ENCODE measurements around the gene BAIAP3. TPM values are rescaled to one million over a fixed set of nuclear protein-coding genes. Genes with fewer than 3 reads are reported as not detected.

Gene BAIAP3
- total and polyA plus RNA-seq, 2 of the 4 experiments (the other 2 are of a cell fraction), result 0.36 to 0.65 TPM

DNA sequence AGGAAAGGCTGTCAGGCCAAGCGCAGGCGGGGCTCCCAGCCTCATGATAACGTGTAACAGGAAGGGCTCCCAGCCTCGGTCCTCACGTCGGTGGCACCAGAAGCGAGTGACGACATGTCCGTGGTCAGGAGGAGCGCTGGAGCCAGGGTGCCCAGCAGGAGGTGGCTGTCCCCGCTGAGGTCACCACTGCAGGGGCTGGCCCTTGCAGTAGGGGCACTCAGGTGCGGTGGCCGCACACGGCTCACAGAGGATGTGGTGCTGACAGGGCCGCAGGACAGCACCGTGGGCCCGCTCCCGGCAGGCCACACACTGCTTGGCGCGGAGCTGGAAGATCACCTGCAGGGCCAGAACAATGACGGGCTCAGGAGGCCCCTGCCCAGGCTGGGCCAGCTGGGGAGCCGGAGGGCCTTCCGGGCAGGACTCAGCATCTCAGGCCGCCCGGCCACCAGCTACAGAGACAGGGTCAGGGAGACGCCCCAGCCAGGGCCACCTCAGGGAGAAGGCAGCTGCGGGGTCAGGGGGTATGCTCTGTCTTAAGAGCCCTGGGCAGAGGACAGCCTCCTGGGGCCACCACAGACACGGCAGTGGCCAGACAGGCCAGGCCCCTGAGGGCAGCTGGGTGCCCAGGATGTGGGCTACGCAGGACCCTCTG lies 32.7 kb downstream of the BAIAP3 start:
- H3K56ac ChIP-seq (ENCODE audit: extremely low read depth, insufficient read depth, low read length), result no peak overlapping the region
- no peak for ATAC-seq (ENCODE audit: low read depth)

More for the DNA sequence above, 32.7 kb downstream of the BAIAP3 start:
- Histone ChIP-seq H4K20me1 (ENCODE audit: insufficient read depth, low read length) (peaks cover 7% of the 10 kb centered on the region; the same call in 1 of the 2 replicates), H4K5ac (ENCODE audit: low read depth, low read length) (no peak overlapping the region), H3K27ac (ENCODE audit: insufficient read depth, low read length) (no peak overlapping the region), H3K4ac (ENCODE audit: low read depth, low read length) (no peak overlapping the region), H3K4me1 (ENCODE audit: control insufficient read depth, insufficient read depth, low read length) (no peaks in the 10 kb centered on the region), H2BK5ac (ENCODE audit: low read depth, low read length, poor library complexity, severe bottlenecking) (no peak overlapping the region), H3K36me3 (ENCODE audit: control insufficient read depth, insufficient read depth, low read length) (peaks cover 54% of the 10 kb centered on the region), H2AK9ac (replicated peaks; ENCODE audit: low read depth, low read length, poor library complexity) (no peak overlapping the region), H3K23ac (ENCODE audit: low read depth, low read length) (no peak overlapping the region), H3K14ac (replicated peaks; ENCODE audit: low read depth, low read length) (no peak overlapping the region), H4K8ac (ENCODE audit: low read depth in 2 of 2, low read length in 2 of 2) (no peak overlapping the region), H2BK120ac (ENCODE audit: low read depth, low read length) (no peak overlapping the region), H4K91ac (ENCODE audit: insufficient read depth, low read depth, low read length) (no peak overlapping the region), H3K27me3 (ENCODE audit: control insufficient read depth, insufficient read depth, low read length) (no peaks in the 10 kb centered on the region), H3K9me3 (ENCODE audit: control insufficient read depth, insufficient read depth, low read length) (no peaks in the 10 kb centered on the region), H3K9ac (ENCODE audit: low read depth, low read length) (no peak overlapping the region), H2AK5ac (ENCODE audit: low read depth, low read length) (no peak overlapping the region), H3K9me1 (ENCODE audit: insufficient read depth, low read length) (no peaks in the 10 kb centered on the region), H3K4me2 (ENCODE audit: low read depth, low read length) (no peak overlapping the region), H2BK15ac (ENCODE audit: low read depth, low read length) (no peak overlapping the region), H3K4me3 (ENCODE audit: insufficient read depth, low read depth, low read length) (no peak overlapping the region), H2AFZ (replicated peaks; ENCODE audit: low read length, poor library complexity) (peak overlapping the region; percentile 21), H3K79me1 (ENCODE audit: low read depth in 1 of 2, low read length in 2 of 2) (peaks cover 2 to 26% of the 10 kb centered on the region in 2 experiments; a peak in 3 of 4 replicates), H3K18ac (ENCODE audit: low read depth, low read length) (no peak overlapping the region), H2BK20ac (ENCODE audit: low read depth, low read length) (no peak overlapping the region)
- 96% methylated on average over 13 of the region's 29 CpGs; no CpG with 5 or more reads in 1 of the 2 experiments for WGBS, 2 experiments (ENCODE audit: extremely low coverage in 2 of 2, insufficient read length in 1 of 2)
- no TSS peak for BruUV-seq (replicated peaks)
- no peak for DNase-seq
- CTCF ChIA-PET, result no interaction called here
- in situ Hi-C loops (cut with MboI; ENCODE audit: low sequenced_read_pairs), result no loop called here
- dilution Hi-C loops (cut with HindIII; ENCODE audit: low sequenced_read_pairs, unreplicated experiment), result no loop called here
- TF ChIP-seq, protein P1, sequence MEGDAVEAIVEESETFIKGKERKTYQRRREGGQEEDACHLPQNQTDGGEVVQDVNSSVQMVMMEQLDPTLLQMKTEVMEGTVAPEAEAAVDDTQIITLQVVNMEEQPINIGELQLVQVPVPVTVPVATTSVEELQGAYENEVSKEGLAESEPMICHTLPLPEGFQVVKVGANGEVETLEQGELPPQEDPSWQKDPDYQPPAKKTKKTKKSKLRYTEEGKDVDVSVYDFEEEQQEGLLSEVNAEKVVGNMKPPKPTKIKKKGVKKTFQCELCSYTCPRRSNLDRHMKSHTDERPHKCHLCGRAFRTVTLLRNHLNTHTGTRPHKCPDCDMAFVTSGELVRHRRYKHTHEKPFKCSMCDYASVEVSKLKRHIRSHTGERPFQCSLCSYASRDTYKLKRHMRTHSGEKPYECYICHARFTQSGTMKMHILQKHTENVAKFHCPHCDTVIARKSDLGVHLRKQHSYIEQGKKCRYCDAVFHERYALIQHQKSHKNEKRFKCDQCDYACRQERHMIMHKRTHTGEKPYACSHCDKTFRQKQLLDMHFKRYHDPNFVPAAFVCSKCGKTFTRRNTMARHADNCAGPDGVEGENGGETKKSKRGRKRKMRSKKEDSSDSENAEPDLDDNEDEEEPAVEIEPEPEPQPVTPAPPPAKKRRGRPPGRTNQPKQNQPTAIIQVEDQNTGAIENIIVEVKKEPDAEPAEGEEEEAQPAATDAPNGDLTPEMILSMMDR (conservative IDR thresholded peaks at IDR 0.05; ENCODE audit: low read depth, low read length), result no peak
- TF ChIP-seq, protein P2, sequence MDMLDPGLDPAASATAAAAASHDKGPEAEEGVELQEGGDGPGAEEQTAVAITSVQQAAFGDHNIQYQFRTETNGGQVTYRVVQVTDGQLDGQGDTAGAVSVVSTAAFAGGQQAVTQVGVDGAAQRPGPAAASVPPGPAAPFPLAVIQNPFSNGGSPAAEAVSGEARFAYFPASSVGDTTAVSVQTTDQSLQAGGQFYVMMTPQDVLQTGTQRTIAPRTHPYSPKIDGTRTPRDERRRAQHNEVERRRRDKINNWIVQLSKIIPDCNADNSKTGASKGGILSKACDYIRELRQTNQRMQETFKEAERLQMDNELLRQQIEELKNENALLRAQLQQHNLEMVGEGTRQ (IDR thresholded peaks at IDR 0.05; ENCODE audit: low read depth, low read length), result no peak
- POLR2A ChIA-PET (ENCODE audit: unreplicated experiment), result no interaction called here
- intact Hi-C loops (cut with micrococcal nuclease), result no loop called here

Measured in IMR-90 (cell line).